ENCODE measurements around the gene TMEM116. TPM values are rescaled to one million over a fixed set of nuclear protein-coding genes. Genes with fewer than 3 reads are reported as not detected.
A peak's percentile ranks its signal among the peaks of the same experiment; 100 is the strongest.
"Not testable (repeated sequence)": the region's sequence is repeated elsewhere in the genome, so short reads cannot be mapped to it uniquely, and the experiment has no call there.

Gene TMEM116
- polyA plus RNA-seq, 1 donor from 2014 or later: 10.1 TPM

DNA sequence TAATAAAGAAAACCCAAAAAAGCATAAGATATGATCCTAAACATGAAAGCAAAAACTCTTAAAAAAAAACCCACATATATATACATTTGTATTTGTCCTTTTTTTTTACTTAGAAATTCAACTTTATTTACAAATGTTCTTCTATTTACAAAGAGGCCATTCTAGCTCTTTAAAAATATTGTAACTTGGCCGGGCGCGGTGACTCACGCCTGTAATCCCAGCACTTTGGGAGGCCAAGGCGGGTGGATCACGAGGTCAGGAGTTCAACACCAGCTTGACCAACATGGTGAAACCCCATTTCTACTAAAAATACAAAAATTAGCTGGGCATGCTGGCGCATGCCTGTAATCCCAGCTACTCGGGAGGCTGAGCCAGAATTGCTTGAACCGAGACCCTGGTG lies 13.8 kb downstream of the TMEM116 start:
- not testable (repeated sequence) for H3K27ac Mint-ChIP-seq, H3K36me3 Mint-ChIP-seq, H3K4me3 Mint-ChIP-seq

DNA sequence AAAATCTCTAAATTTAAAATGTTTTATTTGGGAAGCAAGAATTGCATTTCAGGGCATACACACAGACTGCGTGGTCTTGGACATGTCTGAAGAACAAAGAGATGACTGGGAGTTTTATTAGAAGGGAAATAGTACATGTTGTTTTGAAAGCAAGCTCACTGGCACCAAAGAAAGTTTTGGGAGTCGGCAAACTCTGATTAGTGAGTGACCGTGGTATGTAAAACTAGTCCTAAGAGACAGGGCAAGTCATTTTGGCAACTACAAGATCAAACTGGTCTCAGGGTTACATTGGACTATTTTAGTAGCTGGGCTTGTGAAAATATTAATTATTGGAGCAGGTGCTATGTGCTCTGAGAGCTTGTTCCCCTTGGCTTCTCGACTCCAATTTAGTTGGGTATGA lies 14.9 kb downstream of the TMEM116 start:
- Mint-ChIP-seq H3K4me3 (no peak overlapping the region), H3K4me1 (peaks cover 32 to 39% (median 39%) of the 10 kb centered on the region in 3 donors), H3K27me3 (peaks cover 16% of the 10 kb centered on the region), H3K27ac (no peak overlapping the region), H3K9me3 (no peaks in the 10 kb centered on the region), H3K36me3 (peaks cover 1% of the 10 kb centered on the region)

More for the DNA sequence above, 13.8 kb downstream of the TMEM116 start:
- H3K4me1 Mint-ChIP-seq: peaks cover 26 to 32% (median 30%) of the 10 kb centered on the region in 3 donors
- H3K9me3 Mint-ChIP-seq, H3K27me3 Mint-ChIP-seq: not testable (repeated sequence)

DNA sequence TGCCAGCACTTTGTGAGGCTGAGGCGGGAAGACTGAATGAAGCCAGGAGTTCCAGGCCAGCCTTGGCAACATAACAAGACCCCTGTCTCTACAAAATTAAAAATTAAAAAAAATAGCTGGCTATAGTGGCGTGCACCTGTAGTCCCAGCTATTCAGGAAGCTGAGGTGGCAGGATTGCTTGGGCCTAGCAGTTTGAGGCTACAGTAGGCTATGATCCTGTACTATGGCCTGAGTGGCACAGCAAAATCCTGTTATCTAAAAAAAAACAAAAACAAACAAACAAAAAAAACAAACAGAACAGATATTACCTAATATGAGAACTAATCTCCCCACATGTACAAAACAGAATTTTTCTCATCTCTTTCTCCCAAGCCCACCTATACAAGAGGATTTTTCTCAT lies 15.7 kb downstream of the TMEM116 start:
- H3K27me3 Mint-ChIP-seq: peaks cover 18% of the 10 kb centered on the region
- H3K4me1 Mint-ChIP-seq: peaks cover 31 to 39% (median 38%) of the 10 kb centered on the region in 3 donors
- H3K9me3 Mint-ChIP-seq: no peaks in the 10 kb centered on the region
- H3K27ac Mint-ChIP-seq: no peak overlapping the region
- H3K36me3 Mint-ChIP-seq: peaks cover 1% of the 10 kb centered on the region
- no peak overlapping the region for H3K4me3 Mint-ChIP-seq

DNA sequence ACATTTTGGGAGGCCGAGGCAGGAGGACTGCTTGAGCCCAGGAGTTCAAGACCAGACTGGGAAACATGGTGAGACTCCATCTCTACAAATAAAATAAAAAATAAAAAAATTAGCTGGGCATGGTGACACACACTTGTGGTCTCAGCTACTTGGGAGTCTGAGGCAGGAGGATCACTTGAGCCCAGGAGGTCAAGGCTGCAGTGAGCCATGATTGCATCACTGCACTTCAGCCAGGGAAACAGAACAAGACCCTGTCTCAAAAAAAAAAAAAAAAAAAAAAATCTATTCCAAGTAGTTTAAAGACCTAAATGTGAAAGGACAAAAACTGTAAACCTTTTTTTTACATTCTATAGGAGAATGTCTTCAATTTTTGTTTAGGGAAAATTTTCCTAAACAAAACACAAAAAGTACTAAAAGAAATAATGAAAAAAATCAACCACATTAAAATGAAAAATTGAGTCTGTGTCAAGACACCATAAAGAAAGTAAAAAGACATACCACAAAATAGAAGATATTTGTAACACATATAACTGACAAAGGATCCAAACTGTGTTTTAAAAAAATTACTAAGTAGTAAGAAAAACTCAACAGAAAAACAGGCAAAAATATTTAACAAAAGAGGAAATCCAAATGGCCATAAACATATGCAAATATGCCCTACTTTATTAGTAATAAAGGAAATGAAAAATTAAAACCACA lies 17.0 kb downstream of the TMEM116 start:
- Mint-ChIP-seq H3K27me3 (peaks cover 18% of the 10 kb centered on the region), H3K4me1 (peaks cover 32 to 44% (median 41%) of the 10 kb centered on the region in 3 donors), H3K27ac (peak overlapping the region in 1 of 3 donors; percentile 71), H3K9me3 (no peaks in the 10 kb centered on the region), H3K36me3 (peaks cover 1% of the 10 kb centered on the region), H3K4me3 (peak overlapping the region in 1 of 4 donors; percentile 67)

DNA sequence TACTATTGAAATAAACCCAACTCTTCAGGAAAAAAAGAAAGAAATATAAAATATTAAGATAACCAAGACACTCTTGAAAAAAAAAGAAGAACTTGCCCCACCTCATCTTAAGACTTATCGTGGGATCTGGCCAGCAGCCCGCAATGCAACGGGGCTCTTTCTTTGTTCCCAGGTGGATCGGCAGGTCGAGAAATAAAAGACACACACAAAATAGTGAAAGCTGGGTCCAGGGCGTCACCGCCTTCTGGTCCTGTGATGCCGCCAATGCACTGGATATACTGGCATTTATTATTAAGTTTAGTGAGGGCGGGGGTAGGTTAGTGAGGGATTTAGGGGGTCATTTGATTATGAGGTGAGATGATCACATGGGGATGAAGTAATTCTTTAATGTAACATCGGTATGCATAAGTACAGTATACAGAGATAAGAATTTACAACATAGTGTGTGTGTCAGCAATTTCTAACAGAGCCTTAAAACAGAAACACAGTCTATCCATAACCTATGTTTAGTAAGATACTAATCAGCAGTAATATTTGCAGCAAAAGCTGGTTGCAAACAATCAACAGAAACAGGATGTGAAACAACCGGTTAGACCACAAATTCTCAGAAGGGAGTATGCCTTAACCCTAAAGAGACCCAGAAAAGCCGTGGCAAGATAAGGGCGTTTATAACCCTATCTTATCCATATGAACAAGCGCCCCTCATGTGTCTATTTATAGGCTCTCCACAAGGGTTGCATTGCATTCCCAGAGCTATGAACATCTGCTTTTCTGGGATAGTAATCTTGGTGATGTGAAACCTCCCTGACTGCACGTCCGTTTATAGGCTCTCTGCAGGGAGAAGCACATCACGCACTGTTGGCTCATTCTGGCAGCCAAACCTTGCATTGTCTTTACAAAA lies 18.5 kb downstream of the TMEM116 start:
- H3K36me3 Mint-ChIP-seq, H3K9me3 Mint-ChIP-seq: not testable (repeated sequence)
- Mint-ChIP-seq H3K4me3 (peak overlapping the region; percentile 79 to 94 (median 88)), H3K27me3 (peaks cover 18% of the 10 kb centered on the region), H3K4me1 (peaks cover 30 to 41% (median 37%) of the 10 kb centered on the region in 3 donors), H3K27ac (peak overlapping the region; percentile 2 to 71 (median 6))

DNA sequence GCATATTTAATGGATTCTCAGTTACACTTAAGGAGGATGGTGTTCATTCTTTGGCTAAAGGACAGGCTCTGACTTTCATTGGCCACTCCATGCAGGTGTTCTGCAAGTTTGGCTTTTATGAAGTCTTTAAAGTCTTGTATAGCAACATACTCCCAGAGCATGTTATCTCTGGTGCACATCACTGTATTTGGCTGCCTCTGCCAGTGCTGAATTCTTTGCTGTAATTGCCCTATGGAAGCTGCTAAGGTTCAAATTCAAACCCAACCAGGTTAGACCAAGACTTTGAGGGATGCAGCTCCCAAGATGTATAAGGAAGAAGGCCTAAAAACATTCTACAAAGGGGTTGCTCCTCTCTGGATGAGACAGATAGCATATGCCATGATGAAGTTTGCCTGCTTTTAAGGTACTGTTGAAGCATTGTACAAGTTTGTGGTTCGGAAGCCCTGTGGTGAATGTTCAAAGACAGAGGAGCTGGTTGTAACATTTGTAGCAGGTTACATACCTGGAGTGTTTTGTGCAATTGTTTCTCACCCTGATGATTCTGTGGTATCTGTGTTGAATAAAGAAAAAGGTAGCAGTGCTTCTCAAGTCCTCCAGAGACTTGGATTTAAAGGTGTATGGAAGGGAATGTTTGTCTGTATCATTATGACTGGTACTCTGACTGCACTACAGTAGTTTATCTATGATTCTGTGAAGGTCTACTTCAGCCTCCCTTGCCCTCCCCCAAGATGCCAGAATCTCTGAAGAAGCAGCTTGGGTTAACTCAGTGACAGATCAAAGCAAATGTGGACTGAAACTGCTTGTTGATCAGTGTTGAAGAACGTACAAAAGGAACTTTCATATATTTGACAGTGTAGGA lies 19.4 kb downstream of the TMEM116 start:
- no peaks in the 10 kb centered on the region for H3K9me3 Mint-ChIP-seq
- no peak overlapping the region for H3K27ac Mint-ChIP-seq
- peak overlapping the region; percentile 79 to 94 (median 88) for H3K4me3 Mint-ChIP-seq
- H3K4me1 Mint-ChIP-seq: peaks cover 30 to 47% (median 37%) of the 10 kb centered on the region in 3 donors
- H3K36me3 Mint-ChIP-seq: peaks cover 6% of the 10 kb centered on the region
- H3K27me3 Mint-ChIP-seq: peaks cover 20% of the 10 kb centered on the region

DNA sequence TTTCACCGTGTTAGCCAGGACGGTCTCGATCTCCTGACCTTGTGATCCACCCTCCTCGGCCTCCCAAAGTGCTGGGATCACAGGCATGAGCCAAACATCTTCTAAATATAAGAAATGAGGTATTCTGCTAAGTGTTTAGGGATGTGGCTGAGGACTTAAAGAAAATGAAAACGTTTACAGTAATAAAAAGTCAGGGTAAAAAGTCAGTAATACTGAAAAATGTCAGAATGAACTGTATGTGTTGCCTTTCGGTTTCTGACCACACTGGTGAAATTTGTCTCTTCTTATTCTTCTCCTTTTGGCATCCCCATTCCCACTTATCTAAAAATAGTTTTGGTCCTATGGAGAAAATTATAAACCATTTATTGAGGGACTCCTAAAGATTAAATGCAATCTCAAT lies 20.5 kb downstream of the TMEM116 start:
- H3K9me3 Mint-ChIP-seq: peaks cover 0 to 1% (median 0%) of the 10 kb centered on the region in 3 donors
- peak overlapping the region; percentile 21 to 85 (median 37) for H3K4me3 Mint-ChIP-seq
- H3K4me1 Mint-ChIP-seq: peaks cover 30 to 47% (median 37%) of the 10 kb centered on the region in 3 donors
- H3K27ac Mint-ChIP-seq: peak overlapping the region in 1 of 3 donors; percentile 20
- H3K27me3 Mint-ChIP-seq: peaks cover 17% of the 10 kb centered on the region
- H3K36me3 Mint-ChIP-seq: peaks cover 8% of the 10 kb centered on the region

DNA sequence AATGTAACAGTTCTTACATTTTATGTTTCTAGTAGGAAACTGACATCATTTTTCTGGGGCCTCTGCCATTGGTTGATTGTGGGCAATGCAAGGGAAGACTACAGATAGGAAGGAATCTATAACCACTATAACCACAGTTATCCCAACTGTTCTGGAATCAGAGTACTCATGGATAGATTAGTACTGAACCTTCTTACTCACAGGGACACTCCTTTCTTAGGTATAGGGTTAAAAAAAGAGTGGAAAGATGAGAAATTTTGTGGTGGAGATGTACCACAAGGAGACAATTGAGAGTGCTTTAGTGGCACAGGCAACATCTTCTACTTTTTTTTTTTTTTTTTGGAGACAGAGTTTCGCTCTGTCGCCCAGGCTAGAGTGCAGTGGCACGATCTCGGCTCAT lies 21.0 kb downstream of the TMEM116 start:
- Mint-ChIP-seq H3K4me3 (peak overlapping the region in 2 of 4 donors; percentile 15 to 47), H3K9me3 (peaks cover 0 to 1% (median 0%) of the 10 kb centered on the region in 3 donors), H3K36me3 (peaks cover 8% of the 10 kb centered on the region), H3K4me1 (peaks cover 30 to 47% (median 37%) of the 10 kb centered on the region in 3 donors), H3K27me3 (peaks cover 17% of the 10 kb centered on the region), H3K27ac (no peak overlapping the region)

DNA sequence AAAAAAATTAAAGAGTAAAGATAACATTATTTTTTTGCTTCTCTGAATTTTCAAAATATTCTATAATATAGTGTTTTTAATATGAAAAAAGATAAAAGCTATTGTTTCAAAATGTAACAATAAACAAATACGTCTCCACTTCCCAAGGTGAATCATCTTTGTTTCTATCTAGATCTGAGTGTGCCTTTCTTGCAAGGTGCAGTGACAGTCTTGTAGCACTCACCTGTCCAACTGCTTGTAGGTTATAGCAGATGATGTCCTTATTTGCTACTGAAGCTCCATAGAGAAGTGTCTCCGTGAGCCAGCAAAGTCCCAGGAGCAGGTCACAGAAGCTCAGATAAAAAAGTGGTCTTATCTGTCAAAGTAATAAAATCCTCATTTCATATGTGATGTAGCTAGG lies 21.4 kb downstream of the TMEM116 start:
- peaks cover 17% of the 10 kb centered on the region for H3K27me3 Mint-ChIP-seq
- peaks cover 0 to 1% (median 0%) of the 10 kb centered on the region in 3 donors for H3K9me3 Mint-ChIP-seq
- H3K4me3 Mint-ChIP-seq: peak overlapping the region in 1 of 4 donors; percentile 15
- peaks cover 28 to 47% (median 37%) of the 10 kb centered on the region in 3 donors for H3K4me1 Mint-ChIP-seq
- H3K36me3 Mint-ChIP-seq: peaks cover 8% of the 10 kb centered on the region
- H3K27ac Mint-ChIP-seq: no peak overlapping the region

DNA sequence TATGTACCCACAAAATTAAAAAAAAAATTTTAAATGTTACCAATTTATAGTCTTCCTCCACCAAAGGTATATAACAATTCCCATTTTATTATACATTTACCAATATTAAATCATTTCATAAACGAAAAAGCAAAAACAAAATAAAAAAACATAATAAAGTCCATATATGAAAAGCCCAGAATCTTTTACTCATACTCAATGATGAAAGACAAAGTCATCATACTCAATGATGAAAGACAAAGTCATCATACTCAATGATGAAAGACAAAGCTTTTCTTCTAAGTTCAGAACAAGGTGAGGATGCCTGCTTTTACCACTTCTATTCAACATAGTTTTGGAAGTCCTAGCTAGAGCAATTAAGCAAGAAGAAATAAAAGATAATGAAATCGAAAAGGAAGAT lies 28.1 kb downstream of the TMEM116 start:
- peaks cover 1% of the 10 kb centered on the region for H3K27me3 Mint-ChIP-seq
- H3K36me3 Mint-ChIP-seq: peaks cover 12% of the 10 kb centered on the region
- H3K9me3 Mint-ChIP-seq: peaks cover 0 to 1% (median 0%) of the 10 kb centered on the region in 3 donors
- H3K4me1 Mint-ChIP-seq: peaks cover 0 to 14% (median 0%) of the 10 kb centered on the region in 3 donors
- no peak overlapping the region for H3K27ac Mint-ChIP-seq
- no peak overlapping the region for H3K4me3 Mint-ChIP-seq

DNA sequence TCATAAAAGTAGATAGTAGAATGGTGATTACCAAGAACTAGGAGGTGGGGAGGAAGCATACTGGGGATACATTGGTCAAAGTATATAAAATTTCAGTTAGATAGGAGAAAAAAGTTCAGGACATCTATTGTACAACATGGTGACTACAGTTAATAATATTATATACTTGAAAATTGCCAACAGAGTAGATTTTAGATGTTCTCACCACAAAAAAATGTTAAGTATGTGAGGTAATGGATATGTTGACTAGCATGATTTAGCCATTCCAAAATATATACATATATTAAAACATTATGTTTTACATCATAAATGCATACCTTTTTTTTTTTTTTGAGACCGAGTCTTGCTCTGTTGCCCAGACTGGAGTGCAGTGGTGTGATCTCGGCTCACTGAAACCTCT lies 31.0 kb downstream of the TMEM116 start:
- H3K27me3 Mint-ChIP-seq: no peaks in the 10 kb centered on the region
- no peak overlapping the region for H3K27ac Mint-ChIP-seq
- no peak overlapping the region for H3K4me3 Mint-ChIP-seq
- no peaks in the 10 kb centered on the region for H3K9me3 Mint-ChIP-seq
- peaks cover 0 to 6% (median 0%) of the 10 kb centered on the region in 3 donors for H3K4me1 Mint-ChIP-seq
- peaks cover 7% of the 10 kb centered on the region for H3K36me3 Mint-ChIP-seq

DNA sequence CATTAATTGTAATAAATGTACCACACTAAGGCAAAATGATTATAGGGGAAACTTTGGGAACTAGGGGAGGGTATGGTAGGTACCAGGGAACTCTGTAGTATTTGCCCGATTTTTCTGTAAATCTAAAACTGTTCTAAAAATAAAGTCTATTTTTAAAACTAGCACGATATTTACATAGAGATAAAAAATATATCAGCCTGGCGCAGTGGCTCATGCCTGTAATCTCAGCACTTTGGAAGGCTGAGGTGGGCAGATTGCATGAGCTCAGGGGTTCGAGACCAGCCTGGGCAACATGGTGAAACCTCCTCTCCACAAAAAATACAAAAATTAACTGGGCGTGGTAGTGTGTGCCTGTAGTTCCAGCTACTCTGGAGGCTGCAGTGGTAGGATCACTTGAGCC lies 32.4 kb downstream of the TMEM116 start:
- Mint-ChIP-seq H3K36me3 (peaks cover 7% of the 10 kb centered on the region), H3K27me3 (no peaks in the 10 kb centered on the region), H3K9me3 (no peaks in the 10 kb centered on the region), H3K4me3 (no peak overlapping the region), H3K4me1 (peaks cover 0 to 6% (median 0%) of the 10 kb centered on the region in 3 donors), H3K27ac (no peak overlapping the region)

DNA sequence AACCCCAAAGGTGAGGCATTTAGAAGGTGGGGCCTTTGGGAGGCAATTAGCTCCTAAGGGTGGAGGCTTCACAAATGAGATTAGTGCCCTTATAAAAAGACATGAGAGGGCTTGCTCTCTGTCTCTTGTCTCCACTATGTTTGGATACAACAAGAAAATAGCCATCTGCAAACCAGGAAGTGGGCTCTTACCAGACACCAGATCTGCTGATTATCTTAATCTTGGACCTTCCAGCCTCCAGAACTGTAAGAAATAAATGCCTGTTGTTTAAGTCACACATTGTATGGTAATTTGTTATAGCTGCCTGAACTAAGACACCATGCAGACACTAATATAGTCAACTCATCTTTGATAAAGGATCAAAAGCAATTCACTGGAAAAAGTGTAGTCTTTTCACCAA lies 34.4 kb downstream of the TMEM116 start:
- no peaks in the 10 kb centered on the region for H3K9me3 Mint-ChIP-seq
- H3K4me3 Mint-ChIP-seq: no peak overlapping the region
- peaks cover 3% of the 10 kb centered on the region for H3K36me3 Mint-ChIP-seq
- peaks cover 0 to 6% (median 0%) of the 10 kb centered on the region in 3 donors for H3K4me1 Mint-ChIP-seq
- no peaks in the 10 kb centered on the region for H3K27me3 Mint-ChIP-seq
- H3K27ac Mint-ChIP-seq: no peak overlapping the region

DNA sequence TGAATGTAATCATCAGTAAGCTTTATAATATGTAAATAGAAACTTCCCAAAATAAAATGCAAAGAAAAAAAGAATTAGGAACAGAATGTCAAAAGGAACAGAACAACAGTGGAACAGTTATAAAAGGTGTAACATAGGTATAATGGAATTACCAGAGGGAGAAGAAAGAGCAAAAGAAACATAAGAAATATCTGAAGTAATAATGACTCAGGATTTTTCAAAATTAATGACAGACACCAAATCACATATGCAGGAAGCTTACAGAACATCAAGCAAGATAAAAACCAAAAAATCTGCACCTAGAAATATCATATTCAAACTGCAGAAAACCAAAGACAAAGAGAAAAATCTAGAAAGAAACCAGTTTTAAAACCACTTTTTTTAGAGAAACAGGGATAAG lies 36.1 kb downstream of the TMEM116 start:
- Mint-ChIP-seq H3K4me1 (peaks cover 0 to 6% (median 0%) of the 10 kb centered on the region in 3 donors), H3K4me3 (no peak overlapping the region), H3K27me3 (no peaks in the 10 kb centered on the region), H3K27ac (no peak overlapping the region), H3K36me3 (peaks cover 5% of the 10 kb centered on the region), H3K9me3 (no peaks in the 10 kb centered on the region)
